DMS 273 treated with DMSO at 0.1 percent for 48 hours (cell line): ENCODE data around the gene BACH1.

Source experiments
- DNase-seq: peaks from one replicate; lab custom pipeline; 2025; lab: John Stamatoyannopoulos, UW

Gene BACH1

DNA sequence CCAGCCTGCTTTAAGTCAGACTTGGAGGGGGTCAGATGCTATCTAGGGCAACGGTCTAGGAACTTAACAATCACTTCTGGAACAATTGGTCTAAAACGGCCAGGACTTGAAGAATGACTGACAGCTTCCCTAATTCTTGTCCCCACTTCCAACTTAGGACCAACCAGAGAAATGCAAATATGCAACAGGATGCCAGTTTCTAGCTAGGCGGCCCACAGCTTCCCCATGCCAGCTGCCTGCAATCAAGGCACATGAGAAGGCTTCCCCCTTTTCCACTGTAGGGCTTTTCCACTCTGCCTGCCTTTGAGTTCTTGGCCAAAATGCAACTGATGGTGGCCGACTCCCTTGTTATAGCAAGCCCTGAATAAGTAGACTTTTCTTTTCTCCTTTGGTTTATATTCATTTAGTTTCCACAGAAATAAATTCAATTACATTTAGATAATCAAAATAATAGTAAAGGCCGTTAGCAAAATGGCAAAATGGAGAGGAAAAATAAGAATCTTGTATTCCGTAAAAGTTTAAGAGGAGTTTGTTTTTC, 80.9 kb downstream of the BACH1 start:
- DNase-seq, result no peak

GRCh38 chr21:29382030-29382654, 83.4 kb downstream of the BACH1 start:
- DNase-seq, result no peak

- DNase-seq, result no peak
Observed at GRCh38 chr21:29384683-29385359, 86.1 kb downstream of the BACH1 start.

DNA sequence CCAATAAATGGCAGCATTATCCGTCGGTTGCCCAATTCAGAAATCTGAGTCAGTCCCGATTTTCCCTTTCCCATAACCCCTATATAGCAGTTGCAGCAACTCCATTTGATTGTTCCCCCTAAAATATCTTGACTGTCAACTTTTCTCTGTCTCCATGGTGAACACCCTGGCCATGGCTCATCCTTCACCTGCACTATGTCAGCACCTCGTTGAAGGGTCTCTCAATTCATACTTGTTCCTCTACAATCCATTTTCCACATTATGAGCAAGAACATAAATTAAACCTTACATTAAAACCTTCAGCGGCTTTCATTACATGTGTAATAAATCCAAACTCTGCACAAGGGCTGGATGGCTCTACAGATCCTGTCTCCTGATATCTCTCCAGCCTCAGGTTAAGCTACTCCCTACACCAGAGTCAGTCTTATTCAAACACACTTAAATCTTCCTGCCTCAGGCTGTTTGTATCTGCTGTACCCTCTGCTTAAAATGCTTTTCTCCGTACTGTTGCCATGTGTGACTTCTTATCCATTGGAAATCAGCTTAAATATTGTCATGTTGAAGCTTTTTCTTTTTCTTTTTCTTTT, 87.3 kb downstream of the BACH1 start:
- no peak for DNase-seq

GRCh38 chr21:29386803-29387202, 88.1 kb downstream of the BACH1 start:
- DNase-seq, result no peak

- DNase-seq, result no peak
Observed at GRCh38 chr21:29387598-29387997, 88.9 kb downstream of the BACH1 start.

- DNase-seq, result no peak
Observed at GRCh38 chr21:29389136-29389535, 90.4 kb downstream of the BACH1 start.

DNA sequence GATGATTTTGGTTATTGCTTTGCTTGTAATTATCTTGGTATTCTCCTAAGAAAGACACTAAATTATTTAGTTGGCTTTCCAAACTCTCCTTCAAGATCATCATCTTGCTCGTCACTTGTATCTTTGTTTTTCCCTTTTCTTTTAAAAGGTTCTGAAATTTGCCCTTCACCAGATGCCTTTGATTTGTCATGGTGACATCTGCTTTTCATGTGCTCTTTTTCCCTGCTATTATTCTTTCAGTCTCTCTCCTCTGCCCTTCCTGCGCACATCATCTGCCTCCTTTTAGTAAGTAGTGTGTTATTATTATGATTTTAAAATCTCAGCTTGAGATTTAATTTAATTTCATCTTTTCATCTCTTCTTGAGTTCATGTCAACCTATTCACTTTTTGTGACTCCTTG, 92.1 kb downstream of the BACH1 start:
- DNase-seq, result no peak

GRCh38 chr21:29394051-29394450, 95.3 kb downstream of the BACH1 start:
- no peak for DNase-seq
